Naive thymus-derived CD8-positive, alpha-beta T cell (primary cell): ENCODE measurements around the gene GK2. TPM values are rescaled to one million over a fixed set of nuclear protein-coding genes. Genes with fewer than 3 reads are reported as not detected.

ENCODE experiments used
- ATAC-seq, 2 donors: fragments of 150-1000 bp; cut with Tn5 transposase in 1 of 2; sonication (Bioruptor Pico), chemical (Tn5 transposase) in 1 of 2; 1 replicate in 1 of 2; 2 replicates in 1 of 2; pipeline ENCODE4 v1.10.0; 2021; ENCODE audit warnings: mild to moderate bottlenecking in 2 of 2, moderate library complexity in 2 of 2
- POLR2A ChIA-PET: fragments of 350-600 bp; sonication (Branson Sonifier 250); formaldehyde crosslinking; loops from one replicate; lab custom pipeline; 2021; ENCODE audit warnings: antibody characterized with exemption; lab: Charles Lee
- DNase-seq, 10 donors: peaks; one replicate each; pipeline versions ENCODE4 v3.0.0 to v3.0.0-alpha.2; 2020 to 2022
- H3K27ac Mint-ChIP-seq, 10 donors: one replicate each; pipeline ENCODE4 v1.8.0; 2020 to 2022; ENCODE audit warnings: mild to moderate bottlenecking in 10 of 10, mixed read lengths in 10 of 10, moderate library complexity in 4 of 10, inconsistent platforms in 1 of 10
- H3K27me3 Mint-ChIP-seq, 5 donors: one replicate each; pipeline ENCODE4 v1.8.0; 2021 to 2022; ENCODE audit warnings: mixed read lengths in 5 of 5
- H3K36me3 Mint-ChIP-seq, 3 donors: one replicate each; pipeline ENCODE4 v1.8.0; 2020 to 2022; ENCODE audit warnings: mixed read lengths in 3 of 3, mild to moderate bottlenecking in 2 of 3, inconsistent platforms in 1 of 3
- H3K4me1 Mint-ChIP-seq, 4 donors: one replicate each; pipeline ENCODE4 v1.8.0; 2021 to 2022; ENCODE audit warnings: mixed read lengths in 4 of 4
- H3K4me3 Mint-ChIP-seq, 10 donors: one replicate each; pipeline ENCODE4 v1.8.0; 2020 to 2022; ENCODE audit warnings: mild to moderate bottlenecking in 10 of 10, mixed read lengths in 10 of 10, moderate library complexity in 6 of 10, inconsistent platforms in 1 of 10
- H3K9me3 Mint-ChIP-seq, 9 donors: one replicate each; pipeline ENCODE4 v1.8.0; 2020 to 2022; ENCODE audit warnings: mixed read lengths in 9 of 9, mild to moderate bottlenecking in 3 of 9, inconsistent platforms in 1 of 9, moderate library complexity in 1 of 9
- polyA plus RNA-seq, 3 donors: library from polyadenylated mRNA; unstranded; fragments of 300-500 nt; fragmentation: Illumina TruSeq; gene quantifications; one replicate each; pipeline ENCODE4 v1.2.3, GENCODE V29; 2021
- total RNA-seq, 8 experiments: library from RNA in 2 of 8; stranded (reverse) in 2 of 8; gene quantifications; one replicate each; pipeline ENCODE4 v1.2.3 and lab custom pipeline; 2021 to 2026

GK2 gene
- not detected for total RNA-seq
- polyA plus RNA-seq = not detected
- total RNA-seq (lab: John Stamatoyannopoulos, UW) = 0 reads per million in 6 experiments

- POLR2A ChIA-PET = no interaction called here
- H3K36me3 Mint-ChIP-seq = no peaks in the 10 kb centered on the region
- H3K4me1 Mint-ChIP-seq = no peaks in the 10 kb centered on the region
- no peak within 1 kb of the TSS for H3K27ac Mint-ChIP-seq
- DNase-seq = no peak
- no peaks in the 10 kb centered on the region for H3K27me3 Mint-ChIP-seq
- ATAC-seq = no peak
- H3K9me3 Mint-ChIP-seq = peaks cover 0 to 5% (median 0%) of the 10 kb centered on the region in 9 donors
- no peak within 1 kb of the TSS for H3K4me3 Mint-ChIP-seq
Observed at GRCh38 chr4:79408063-79408462, at the start of gene GK2. GK2 (minus strand) TSS chr4:79408228; CDS start chr4:79408200, 28 bp downstream.

GRCh38 chr4:79455216-79455615 lies 47.2 kb upstream of the GK2 start:
- POLR2A ChIA-PET = no interaction called here
- Mint-ChIP-seq H3K4me3 (no peak overlapping the region), H3K27ac (no peak overlapping the region), H3K4me1 (no peaks in the 10 kb centered on the region), H3K27me3 (no peaks in the 10 kb centered on the region), H3K9me3 (peaks cover 0 to 2% (median 0%) of the 10 kb centered on the region in 9 donors), H3K36me3 (no peaks in the 10 kb centered on the region)
- no peak for DNase-seq
- no peak for ATAC-seq

- POLR2A ChIA-PET = no interaction called here
- H3K4me1 Mint-ChIP-seq = no peaks in the 10 kb centered on the region
- H3K36me3 Mint-ChIP-seq = no peaks in the 10 kb centered on the region
- H3K9me3 Mint-ChIP-seq = peaks cover 0 to 2% (median 0%) of the 10 kb centered on the region in 9 donors
- H3K4me3 Mint-ChIP-seq = no peak overlapping the region
- no peaks in the 10 kb centered on the region for H3K27me3 Mint-ChIP-seq
- no peak overlapping the region for H3K27ac Mint-ChIP-seq
- DNase-seq (no peak), ATAC-seq (no peak)
Observed at GRCh38 chr4:79454656-79455055, 46.6 kb upstream of the GK2 start.

GRCh38 chr4:79450053-79450452 lies 42.0 kb upstream of the GK2 start:
- DNase-seq (no peak), ATAC-seq (no peak)
- H3K36me3 Mint-ChIP-seq = no peaks in the 10 kb centered on the region
- H3K4me1 Mint-ChIP-seq = no peaks in the 10 kb centered on the region
- no peaks in the 10 kb centered on the region for H3K27me3 Mint-ChIP-seq
- POLR2A ChIA-PET = no interaction called here
- no peak overlapping the region for H3K27ac Mint-ChIP-seq
- H3K9me3 Mint-ChIP-seq = no peaks in the 10 kb centered on the region
- H3K4me3 Mint-ChIP-seq = no peak overlapping the region

GRCh38 chr4:79446145-79446544 lies 38.1 kb upstream of the GK2 start:
- Mint-ChIP-seq H3K27me3 (peaks cover 0 to 1% (median 0%) of the 10 kb centered on the region in 5 donors), H3K4me3 (no peak overlapping the region), H3K4me1 (no peaks in the 10 kb centered on the region), H3K9me3 (peaks cover 0 to 4% (median 0%) of the 10 kb centered on the region in 9 donors), H3K36me3 (no peaks in the 10 kb centered on the region), H3K27ac (no peak overlapping the region)
- ATAC-seq = no peak
- POLR2A ChIA-PET = no interaction called here
- DNase-seq = no peak

- ATAC-seq (no peak), DNase-seq (no peak)
- Mint-ChIP-seq H3K4me3 (no peak overlapping the region), H3K4me1 (no peaks in the 10 kb centered on the region), H3K36me3 (no peaks in the 10 kb centered on the region), H3K27me3 (peaks cover 0 to 3% (median 0%) of the 10 kb centered on the region in 5 donors), H3K9me3 (peaks cover 0 to 5% (median 0%) of the 10 kb centered on the region in 9 donors), H3K27ac (no peak overlapping the region)
- POLR2A ChIA-PET = no interaction called here
Observed at GRCh38 chr4:79445371-79445781, 37.3 kb upstream of the GK2 start.

- Mint-ChIP-seq H3K27ac (no peak overlapping the region), H3K9me3 (peaks cover 0 to 14% (median 0%) of the 10 kb centered on the region in 9 donors), H3K4me1 (no peaks in the 10 kb centered on the region), H3K27me3 (peaks cover 0 to 3% (median 0%) of the 10 kb centered on the region in 5 donors), H3K36me3 (no peaks in the 10 kb centered on the region), H3K4me3 (no peak overlapping the region)
- ATAC-seq (no peak), DNase-seq (no peak)
- POLR2A ChIA-PET = no interaction called here
Observed at GRCh38 chr4:79442422-79442821, 34.4 kb upstream of the GK2 start.

GRCh38 chr4:79439489-79439888 lies 31.5 kb upstream of the GK2 start:
- no peaks in the 10 kb centered on the region for H3K36me3 Mint-ChIP-seq
- DNase-seq = no peak
- ATAC-seq = no peak
- peaks cover 0 to 3% (median 0%) of the 10 kb centered on the region in 5 donors for H3K27me3 Mint-ChIP-seq
- H3K9me3 Mint-ChIP-seq = peaks cover 0 to 14% (median 0%) of the 10 kb centered on the region in 9 donors
- H3K4me3 Mint-ChIP-seq = no peak overlapping the region
- no peak overlapping the region for H3K27ac Mint-ChIP-seq
- POLR2A ChIA-PET = no interaction called here
- no peaks in the 10 kb centered on the region for H3K4me1 Mint-ChIP-seq

GRCh38 chr4:79431839-79432238 lies 23.8 kb upstream of the GK2 start:
- Mint-ChIP-seq H3K4me1 (no peaks in the 10 kb centered on the region), H3K27me3 (no peaks in the 10 kb centered on the region), H3K9me3 (no peaks in the 10 kb centered on the region), H3K27ac (no peak overlapping the region), H3K4me3 (no peak overlapping the region), H3K36me3 (no peaks in the 10 kb centered on the region)
- DNase-seq = no peak
- no peak for ATAC-seq
- POLR2A ChIA-PET = no interaction called here

- ATAC-seq (no peak), DNase-seq (no peak)
- no peaks in the 10 kb centered on the region for H3K36me3 Mint-ChIP-seq
- peaks cover 0 to 3% (median 0%) of the 10 kb centered on the region in 9 donors for H3K9me3 Mint-ChIP-seq
- POLR2A ChIA-PET = no interaction called here
- H3K27ac Mint-ChIP-seq = no peak overlapping the region
- H3K4me3 Mint-ChIP-seq = no peak overlapping the region
- peaks cover 0 to 4% (median 0%) of the 10 kb centered on the region in 5 donors for H3K27me3 Mint-ChIP-seq
- no peaks in the 10 kb centered on the region for H3K4me1 Mint-ChIP-seq
Observed at GRCh38 chr4:79429113-79429903, 21.3 kb upstream of the GK2 start.

GRCh38 chr4:79426989-79427388 lies 19.0 kb upstream of the GK2 start:
- Mint-ChIP-seq H3K9me3 (peaks cover 0 to 6% (median 0%) of the 10 kb centered on the region in 9 donors), H3K36me3 (no peaks in the 10 kb centered on the region), H3K27ac (no peak overlapping the region), H3K27me3 (peaks cover 0 to 6% (median 5%) of the 10 kb centered on the region in 5 donors), H3K4me3 (no peak overlapping the region), H3K4me1 (no peaks in the 10 kb centered on the region)
- DNase-seq = no peak
- ATAC-seq = no peak
- POLR2A ChIA-PET = no interaction called here

- ATAC-seq (no peak), DNase-seq (no peak)
- POLR2A ChIA-PET = no interaction called here
- Mint-ChIP-seq H3K9me3 (peaks cover 0 to 13% (median 5%) of the 10 kb centered on the region in 9 donors), H3K36me3 (peaks cover 0 to 5% (median 0%) of the 10 kb centered on the region in 3 donors), H3K4me1 (no peaks in the 10 kb centered on the region), H3K27me3 (peaks cover 0 to 6% (median 5%) of the 10 kb centered on the region in 5 donors), H3K4me3 (no peak overlapping the region), H3K27ac (no peak overlapping the region)
Observed at GRCh38 chr4:79425586-79425985, 17.6 kb upstream of the GK2 start.

- no peak overlapping the region for H3K27ac Mint-ChIP-seq
- POLR2A ChIA-PET = no interaction called here
- H3K27me3 Mint-ChIP-seq = peaks cover 0 to 11% (median 5%) of the 10 kb centered on the region in 5 donors
- DNase-seq (no peak), ATAC-seq (no peak)
- no peak overlapping the region for H3K4me3 Mint-ChIP-seq
- H3K9me3 Mint-ChIP-seq = peaks cover 4 to 31% (median 10%) of the 10 kb centered on the region in 9 donors
- H3K36me3 Mint-ChIP-seq = peaks cover 0 to 5% (median 0%) of the 10 kb centered on the region in 3 donors
- no peaks in the 10 kb centered on the region for H3K4me1 Mint-ChIP-seq
Observed at GRCh38 chr4:79421483-79421882, 13.5 kb upstream of the GK2 start.
